Epithelial cell of proximal tubule (primary cell): Measurements from ENCODE around the gene NHERF1. TPM values are rescaled to one million over a fixed set of nuclear protein-coding genes. Genes with fewer than 3 reads are reported as not detected.

Experiments
- DNase-seq: peaks from one replicate; pipeline ENCODE4 v3.0.0-alpha.2; 2011; ENCODE audit warnings: low read depth
- H3K4me3 ChIP-seq: 2 replicates; pipeline ENCODE4 v1.5.1; 2011; ENCODE audit warnings: low read depth, mild to moderate bottlenecking, low read length
- CTCF ChIP-seq: conservative IDR thresholded peaks from 2 replicates; pipeline ENCODE4 v1.5.1; 2012; ENCODE audit warnings: low read depth, mild to moderate bottlenecking, low read length
- total RNA-seq: library from RNA; depleted of rRNA; stranded (reverse); fragments of >200 nt; gene quantifications from 2 replicates; pipeline ENCODE4 v1.2.3, GENCODE V29; 2015

The NHERF1 gene
- total RNA-seq, 1 donor from 2014 or later = 45.1 TPM

- no peak for DNase-seq
- no peak for TF ChIP-seq CTCF
- H3K4me3 ChIP-seq = no peak overlapping the region
These were observed 4.7 kb upstream of the NHERF1 start for GRCh38 chr17:74743755-74744154.

DNA sequence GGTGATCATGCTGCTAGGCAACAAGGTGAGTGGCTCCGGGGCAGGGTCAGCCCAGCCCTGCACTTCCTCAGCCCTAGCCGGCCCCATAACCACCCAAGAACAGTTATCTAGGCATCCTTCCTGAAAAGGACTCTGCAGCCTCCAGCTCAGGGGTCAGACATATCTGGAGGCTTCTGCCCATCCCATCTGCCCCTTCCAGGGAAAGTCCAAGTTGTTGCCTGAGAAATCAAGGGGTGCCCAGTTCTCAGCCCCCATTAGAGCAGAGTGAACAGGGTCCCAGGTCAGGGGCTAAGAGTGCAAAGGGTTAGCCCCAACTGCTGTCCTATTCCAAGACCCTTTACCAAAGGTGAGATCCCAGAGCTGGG lies 4.1 kb upstream of the NHERF1 start:
- no peak overlapping the region for H3K4me3 ChIP-seq
- no peak for TF ChIP-seq CTCF
- no peak for DNase-seq

DNA sequence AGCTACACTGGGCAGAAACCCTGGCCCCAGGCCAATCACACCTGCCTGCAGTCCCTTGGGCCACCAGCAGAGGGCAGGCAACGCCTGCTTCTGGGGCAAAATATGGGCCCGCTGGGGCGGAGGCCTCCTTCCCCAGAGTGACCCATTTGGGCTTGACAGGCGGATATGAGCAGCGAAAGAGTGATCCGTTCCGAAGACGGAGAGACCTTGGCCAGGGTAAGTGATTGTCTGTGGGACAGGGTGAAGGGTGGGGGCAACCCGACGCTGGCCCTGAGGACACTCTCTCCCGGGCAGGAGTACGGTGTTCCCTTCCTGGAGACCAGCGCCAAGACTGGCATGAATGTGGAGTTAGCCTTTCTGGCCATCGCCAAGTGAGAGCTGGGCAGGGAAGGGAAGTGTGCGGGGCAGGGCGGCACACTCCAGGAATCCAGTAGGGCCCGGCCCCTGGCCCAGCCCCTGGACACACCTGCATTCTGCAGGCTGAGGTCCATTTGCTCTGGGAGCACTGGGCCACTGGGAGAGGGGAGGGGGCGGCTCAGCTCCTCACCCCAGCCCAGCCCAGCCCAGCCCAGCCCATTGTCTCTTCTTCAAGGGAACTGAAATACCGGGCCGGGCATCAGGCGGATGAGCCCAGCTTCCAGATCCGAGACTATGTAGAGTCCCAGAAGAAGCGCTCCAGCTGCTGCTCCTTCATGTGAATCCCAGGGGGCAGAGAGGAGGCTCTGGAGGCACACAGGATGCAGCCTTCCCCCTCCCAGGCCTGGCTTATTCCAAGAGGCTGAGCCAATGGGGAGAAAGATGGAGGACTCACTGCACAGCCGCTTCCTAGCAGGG lies 3.5 kb upstream of the NHERF1 start:
- TF ChIP-seq CTCF = peak; percentile 100
- peak overlapping the region; percentile 52 for H3K4me3 ChIP-seq
- no peak for DNase-seq

GRCh38 chr17:74745548-74746177 lies 2.8 kb upstream of the NHERF1 start:
- no peak for DNase-seq
- TF ChIP-seq CTCF = no peak
- no peak overlapping the region for H3K4me3 ChIP-seq

DNA sequence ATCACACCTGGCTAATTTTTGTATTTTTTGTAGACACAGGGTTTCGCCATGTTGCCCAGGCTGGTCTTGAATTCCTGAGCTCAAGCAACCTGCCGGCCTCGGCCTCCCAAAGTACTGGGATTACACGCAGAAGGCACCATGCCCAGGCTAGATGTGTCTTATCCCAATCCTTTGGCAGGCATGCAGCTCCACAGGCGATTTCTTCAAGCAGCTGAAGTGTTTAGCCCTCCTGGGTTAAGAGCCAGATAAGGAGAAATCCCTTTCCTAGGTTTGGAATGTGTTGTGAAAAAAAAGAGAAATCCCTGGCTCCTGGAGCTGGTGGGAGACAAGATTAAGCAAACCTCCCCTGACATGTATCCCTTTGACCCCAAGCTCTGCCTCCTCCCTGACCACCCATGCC lies 2.1 kb upstream of the NHERF1 start:
- no peak for DNase-seq
- no peak for TF ChIP-seq CTCF
- no peak overlapping the region for H3K4me3 ChIP-seq

- no peak for TF ChIP-seq CTCF
- H3K4me3 ChIP-seq = no peak overlapping the region
- DNase-seq = no peak
These were observed 1.5 kb upstream of the NHERF1 start for GRCh38 chr17:74746922-74747321.

- no peak for TF ChIP-seq CTCF
- peak overlapping the region; percentile 99 for H3K4me3 ChIP-seq
- DNase-seq = no peak
These were observed 224 bp upstream of the NHERF1 start for GRCh38 chr17:74748279-74748528.
